Dermis microvascular lymphatic vessel endothelial cell (primary cell): ENCODE data around the gene PRDM5. TPM values are rescaled to one million over a fixed set of nuclear protein-coding genes. Genes with fewer than 3 reads are reported as not detected.
A peak's percentile ranks its signal among the peaks of the same experiment; 100 is the strongest.

Experiments used
- DNase-seq, 2 donors: peaks; one replicate each; pipeline versions ENCODE4 v3.0.0 to v3.0.0-alpha.2; 2010; ENCODE audit warnings: low read depth in 2 of 2
- total RNA-seq: library from RNA; depleted of rRNA; stranded (reverse); fragments of >200 nt; gene quantifications from 2 replicates; pipeline ENCODE4 v1.2.1, GENCODE V29; 2014

PRDM5 gene
- total RNA-seq, 1 donor from 2014 or later: 3.5 TPM

GRCh38 chr4:120915336-120915735 lies 7.2 kb downstream of the PRDM5 start:
- no peak for DNase-seq

GRCh38 chr4:120903419-120903818 lies 19.1 kb downstream of the PRDM5 start:
- no peak for DNase-seq

- DNase-seq: no peak
Measured at GRCh38 chr4:120902925-120903324, 19.6 kb downstream of the PRDM5 start.

- no peak for DNase-seq
Measured at GRCh38 chr4:120901731-120902130, 20.8 kb downstream of the PRDM5 start.

- no peak for DNase-seq
Measured at GRCh38 chr4:120897981-120898719, 24.4 kb downstream of the PRDM5 start.

GRCh38 chr4:120895554-120895953 lies 27.0 kb downstream of the PRDM5 start:
- no peak for DNase-seq

- no peak for DNase-seq
Measured at GRCh38 chr4:120893314-120893713, 29.2 kb downstream of the PRDM5 start.

GRCh38 chr4:120886191-120886590 lies 36.3 kb downstream of the PRDM5 start:
- DNase-seq: no peak

GRCh38 chr4:120881846-120882245 lies 40.7 kb downstream of the PRDM5 start:
- no peak for DNase-seq

- no peak for DNase-seq
Measured at GRCh38 chr4:120881351-120881750, 41.2 kb downstream of the PRDM5 start.

GRCh38 chr4:120877021-120877420 lies 45.5 kb downstream of the PRDM5 start:
- DNase-seq: no peak

- no peak for DNase-seq
Measured at GRCh38 chr4:120874792-120875774, 47.4 kb downstream of the PRDM5 start.

- no peak for DNase-seq
Measured at GRCh38 chr4:120873554-120873953, 49.0 kb downstream of the PRDM5 start.

GRCh38 chr4:120871173-120871572 lies 51.4 kb downstream of the PRDM5 start:
- no peak for DNase-seq

- DNase-seq: no peak
Measured at GRCh38 chr4:120870279-120870673, 52.2 kb downstream of the PRDM5 start.

- no peak for DNase-seq
Measured at GRCh38 chr4:120869613-120870278, 52.8 kb downstream of the PRDM5 start.

- no peak for DNase-seq
Measured at GRCh38 chr4:120867506-120867905, 55.0 kb downstream of the PRDM5 start.

GRCh38 chr4:120865985-120866384 lies 56.5 kb downstream of the PRDM5 start:
- DNase-seq: no peak

- DNase-seq: no peak
Measured at GRCh38 chr4:120864969-120865368, 57.6 kb downstream of the PRDM5 start.

- no peak for DNase-seq
Measured at GRCh38 chr4:120862432-120862831, 60.1 kb downstream of the PRDM5 start.

- no peak for DNase-seq
Measured at GRCh38 chr4:120861852-120862251, 60.7 kb downstream of the PRDM5 start.

- DNase-seq: peak in 1 of 2 donors; percentile 10
Measured at GRCh38 chr4:120858776-120859175, 63.8 kb downstream of the PRDM5 start.
